IgD-negative memory B cell (primary cell): Measurements from ENCODE around the gene GPR157. TPM values are rescaled to one million over a fixed set of nuclear protein-coding genes. Genes with fewer than 3 reads are reported as not detected.
"Not testable (repeated sequence)": the region's sequence is repeated elsewhere in the genome, so short reads cannot be mapped to it uniquely, and the experiment has no call there.

Experiments
- H3K27ac Mint-ChIP-seq, 3 donors: one replicate each; pipeline ENCODE4 v1.8.0; 2020 to 2022; ENCODE audit warnings: mild to moderate bottlenecking in 3 of 3, mixed read lengths in 3 of 3, moderate library complexity in 1 of 3
- H3K27me3 Mint-ChIP-seq: one replicate; pipeline ENCODE4 v1.8.0; 2021; ENCODE audit warnings: mixed read lengths
- H3K36me3 Mint-ChIP-seq: one replicate; pipeline ENCODE4 v1.8.0; 2020; ENCODE audit warnings: mild to moderate bottlenecking, mixed read lengths
- H3K4me1 Mint-ChIP-seq, 3 donors: one replicate each; pipeline ENCODE4 v1.8.0; 2020 to 2022; ENCODE audit warnings: mixed read lengths in 3 of 3, mild to moderate bottlenecking in 1 of 3
- H3K4me3 Mint-ChIP-seq, 4 donors: one replicate each; pipeline ENCODE4 v1.8.0; 2020 to 2022; ENCODE audit warnings: mild to moderate bottlenecking in 4 of 4, mixed read lengths in 4 of 4, moderate library complexity in 3 of 4
- H3K9me3 Mint-ChIP-seq, 3 donors: one replicate each; pipeline ENCODE4 v1.8.0; 2020 to 2021; ENCODE audit warnings: mixed read lengths in 3 of 3, mild to moderate bottlenecking in 1 of 3
- polyA plus RNA-seq: library from polyadenylated mRNA; unstranded; fragments of 300-500 nt; fragmentation: Illumina TruSeq; gene quantifications from one replicate; pipeline ENCODE4 v1.2.3, GENCODE V29; 2021

Gene GPR157, protein sequence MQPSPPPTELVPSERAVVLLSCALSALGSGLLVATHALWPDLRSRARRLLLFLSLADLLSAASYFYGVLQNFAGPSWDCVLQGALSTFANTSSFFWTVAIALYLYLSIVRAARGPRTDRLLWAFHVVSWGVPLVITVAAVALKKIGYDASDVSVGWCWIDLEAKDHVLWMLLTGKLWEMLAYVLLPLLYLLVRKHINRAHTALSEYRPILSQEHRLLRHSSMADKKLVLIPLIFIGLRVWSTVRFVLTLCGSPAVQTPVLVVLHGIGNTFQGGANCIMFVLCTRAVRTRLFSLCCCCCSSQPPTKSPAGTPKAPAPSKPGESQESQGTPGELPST
- 1.3 TPM for polyA plus RNA-seq

DNA sequence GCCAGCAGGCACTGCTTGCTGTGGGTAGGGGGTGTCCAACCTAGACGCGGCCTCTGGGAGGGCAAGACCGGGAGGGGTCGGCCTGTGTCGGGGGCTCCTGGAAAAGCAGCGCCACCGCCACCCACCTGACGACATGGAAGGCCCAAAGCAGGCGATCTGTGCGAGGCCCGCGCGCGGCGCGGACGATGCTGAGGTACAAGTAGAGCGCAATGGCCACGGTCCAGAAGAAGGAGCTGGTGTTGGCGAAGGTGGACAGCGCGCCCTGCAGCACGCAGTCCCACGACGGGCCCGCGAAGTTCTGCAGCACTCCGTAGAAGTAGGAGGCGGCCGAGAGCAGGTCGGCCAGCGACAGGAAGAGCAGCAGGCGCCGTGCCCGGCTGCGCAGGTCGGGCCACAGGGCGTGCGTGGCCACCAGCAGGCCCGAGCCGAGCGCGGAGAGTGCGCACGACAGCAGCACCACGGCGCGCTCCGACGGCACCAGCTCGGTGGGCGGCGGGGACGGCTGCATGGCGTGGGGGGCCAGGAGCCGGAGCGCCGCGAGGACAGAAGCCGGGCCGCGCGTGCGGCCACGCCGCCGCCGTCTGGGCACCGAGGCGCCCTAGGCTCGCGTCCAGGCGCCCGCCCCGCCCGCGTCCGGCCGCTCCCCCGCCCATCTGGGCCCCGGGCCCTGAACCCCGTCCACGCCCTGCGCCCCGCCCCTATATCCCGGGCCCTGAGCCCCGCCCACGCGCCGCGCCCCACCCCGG, at the start of gene GPR157:
GPR157 (minus strand) TSS at position 583 of the 746 bp plus-strand sequence; CDS start at position 508, 75 bp downstream.
- Mint-ChIP-seq H3K9me3 (no peaks in the 10 kb centered on the region), H3K4me1 (peaks cover 17 to 32% (median 27%) of the 10 kb centered on the region in 3 donors), H3K36me3 (no peaks in the 10 kb centered on the region), H3K27me3 (no peaks in the 10 kb centered on the region), H3K27ac (peak within 1 kb of the TSS; percentile 44 to 92 (median 79)), H3K4me3 (peak within 1 kb of the TSS; percentile 90 to 94 (median 92))

GRCh38 chr1:9174762-9175161, 45.9 kb upstream of the GPR157 start:
- H3K27me3 Mint-ChIP-seq = peaks cover 8% of the 10 kb centered on the region

DNA sequence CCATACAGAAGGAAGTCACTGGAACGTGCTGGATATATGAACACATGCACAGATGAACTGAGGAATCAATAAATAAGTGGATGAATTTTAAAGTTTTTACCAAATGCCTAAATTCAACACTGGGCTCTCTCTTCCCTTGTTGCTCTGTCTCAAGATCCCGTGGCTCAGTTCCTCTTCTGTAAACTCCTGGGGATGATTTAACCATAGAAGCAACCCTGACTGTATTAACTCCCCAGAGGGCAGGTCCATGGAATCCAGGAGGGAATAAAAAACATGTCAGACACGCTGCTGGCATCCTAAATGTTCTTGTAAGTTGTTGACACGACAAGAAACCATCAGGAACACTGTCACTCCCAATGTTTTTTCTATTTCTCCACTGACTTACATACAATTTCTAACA, 45.3 kb upstream of the GPR157 start:
- Mint-ChIP-seq H3K4me3 (no peak overlapping the region), H3K36me3 (peaks cover 1% of the 10 kb centered on the region), H3K4me1 (peaks cover 0 to 6% (median 4%) of the 10 kb centered on the region in 3 donors), H3K27me3 (peaks cover 8% of the 10 kb centered on the region), H3K9me3 (no peaks in the 10 kb centered on the region), H3K27ac (no peak overlapping the region)

More at GRCh38 chr1:9174762-9175161, 45.9 kb upstream of the GPR157 start:
- Mint-ChIP-seq H3K9me3 (no peaks in the 10 kb centered on the region), H3K4me1 (peaks cover 3 to 9% (median 7%) of the 10 kb centered on the region in 3 donors), H3K36me3 (peaks cover 1% of the 10 kb centered on the region), H3K27ac (no peak overlapping the region), H3K4me3 (no peak overlapping the region)

DNA sequence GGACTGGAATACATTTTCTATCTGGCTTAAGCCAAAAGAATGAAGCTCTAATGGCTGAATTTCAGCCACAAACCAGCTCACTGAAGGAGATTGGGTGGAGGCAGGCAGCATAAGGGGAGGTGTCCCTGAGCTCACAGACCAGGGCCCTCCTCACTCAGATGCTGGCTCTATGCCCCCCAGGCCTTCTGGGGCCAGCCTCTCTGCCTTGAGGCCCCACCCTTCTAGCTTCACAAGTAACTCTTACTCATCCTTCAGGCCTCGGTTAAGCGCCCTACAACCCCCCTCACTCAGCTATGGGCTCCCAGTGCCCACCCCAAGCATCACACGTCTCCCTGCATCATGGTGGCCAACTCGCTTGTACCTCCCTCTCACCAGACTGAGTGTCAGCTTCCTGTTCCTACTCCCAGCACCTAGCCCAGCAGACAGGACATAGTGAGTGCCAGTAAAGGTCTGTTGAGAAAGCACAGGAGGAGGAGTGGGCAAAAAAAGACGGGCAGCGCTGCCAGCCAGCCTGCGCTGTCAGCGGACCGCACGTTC, 40.8 kb upstream of the GPR157 start:
- Mint-ChIP-seq H3K9me3 (no peaks in the 10 kb centered on the region), H3K4me3 (peak overlapping the region in 1 of 4 donors; percentile 72), H3K27ac (no peak overlapping the region), H3K36me3 (no peaks in the 10 kb centered on the region), H3K27me3 (peaks cover 2% of the 10 kb centered on the region), H3K4me1 (peaks cover 0 to 5% (median 4%) of the 10 kb centered on the region in 3 donors)

- no peaks in the 10 kb centered on the region for H3K9me3 Mint-ChIP-seq
- no peak overlapping the region for H3K27ac Mint-ChIP-seq
- H3K36me3 Mint-ChIP-seq = no peaks in the 10 kb centered on the region
- H3K27me3 Mint-ChIP-seq = no peaks in the 10 kb centered on the region
- H3K4me1 Mint-ChIP-seq = peaks cover 10 to 20% (median 19%) of the 10 kb centered on the region in 3 donors
- H3K4me3 Mint-ChIP-seq = no peak overlapping the region
Observed at GRCh38 chr1:9167638-9168037, 38.7 kb upstream of the GPR157 start.

GRCh38 chr1:9166289-9167235, 37.7 kb upstream of the GPR157 start:
- H3K9me3 Mint-ChIP-seq = no peaks in the 10 kb centered on the region
- no peak overlapping the region for H3K27ac Mint-ChIP-seq
- no peak overlapping the region for H3K4me3 Mint-ChIP-seq
- H3K4me1 Mint-ChIP-seq = peaks cover 10 to 22% (median 19%) of the 10 kb centered on the region in 3 donors
- H3K36me3 Mint-ChIP-seq = no peaks in the 10 kb centered on the region
- no peaks in the 10 kb centered on the region for H3K27me3 Mint-ChIP-seq

- Mint-ChIP-seq H3K36me3 (no peaks in the 10 kb centered on the region), H3K27ac (peak overlapping the region in 1 of 3 donors; percentile 39), H3K27me3 (no peaks in the 10 kb centered on the region), H3K4me1 (peaks cover 10 to 22% (median 19%) of the 10 kb centered on the region in 3 donors), H3K9me3 (no peaks in the 10 kb centered on the region), H3K4me3 (peak overlapping the region in 1 of 4 donors; percentile 52)
Observed at GRCh38 chr1:9165396-9165795, 36.5 kb upstream of the GPR157 start.

DNA sequence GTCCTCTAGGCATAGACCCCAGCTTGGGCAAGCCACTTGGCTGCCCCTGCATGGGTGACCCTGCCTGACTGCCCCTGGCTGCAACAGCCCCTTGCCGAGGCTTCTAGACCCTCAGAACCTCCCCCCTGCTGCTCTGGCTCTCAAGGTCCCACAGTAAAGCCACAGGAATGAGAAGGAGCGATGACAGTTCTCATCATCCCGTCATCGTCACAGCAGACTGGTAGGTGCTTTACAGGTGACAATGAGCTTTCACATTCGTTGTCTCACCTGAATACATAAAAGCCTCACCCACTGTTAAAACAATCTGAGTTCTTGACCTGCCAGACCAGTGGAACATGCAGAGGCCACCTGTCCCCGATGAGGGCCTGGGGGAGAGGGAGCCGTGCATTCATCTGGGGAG, 36.0 kb upstream of the GPR157 start:
- H3K27ac Mint-ChIP-seq = peak overlapping the region in 1 of 3 donors; percentile 39
- no peaks in the 10 kb centered on the region for H3K9me3 Mint-ChIP-seq
- H3K27me3 Mint-ChIP-seq = no peaks in the 10 kb centered on the region
- no peaks in the 10 kb centered on the region for H3K36me3 Mint-ChIP-seq
- H3K4me3 Mint-ChIP-seq = peak overlapping the region in 1 of 4 donors; percentile 9
- H3K4me1 Mint-ChIP-seq = peaks cover 10 to 22% (median 19%) of the 10 kb centered on the region in 3 donors

GRCh38 chr1:9164532-9164900, 35.6 kb upstream of the GPR157 start:
- H3K27ac Mint-ChIP-seq = peak overlapping the region in 2 of 3 donors; percentile 50 to 95
- H3K4me1 Mint-ChIP-seq = peaks cover 10 to 22% (median 19%) of the 10 kb centered on the region in 3 donors
- H3K4me3 Mint-ChIP-seq = peak overlapping the region in 1 of 4 donors; percentile 9
- no peaks in the 10 kb centered on the region for H3K27me3 Mint-ChIP-seq
- no peaks in the 10 kb centered on the region for H3K36me3 Mint-ChIP-seq
- H3K9me3 Mint-ChIP-seq = no peaks in the 10 kb centered on the region

DNA sequence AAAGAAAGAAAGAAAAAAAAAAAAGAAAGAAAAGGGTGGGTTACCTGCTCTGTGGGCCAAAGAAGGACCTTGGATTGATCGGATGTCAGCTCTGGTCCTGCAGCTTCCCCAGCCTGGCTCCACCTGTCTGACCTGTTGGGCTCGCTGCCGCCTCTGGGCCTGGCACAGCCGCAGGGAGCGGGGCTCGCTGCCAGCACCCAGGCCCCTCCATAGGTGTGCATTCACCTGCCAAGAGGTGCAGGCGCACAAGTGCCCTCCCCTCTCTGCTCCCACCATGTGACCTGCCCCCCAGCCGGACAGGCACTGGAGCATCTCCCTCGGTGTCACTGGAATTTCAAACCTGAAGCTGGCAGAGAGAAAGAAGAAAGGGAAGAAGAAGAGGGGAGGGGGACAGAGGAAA, 33.1 kb upstream of the GPR157 start:
- H3K27me3 Mint-ChIP-seq = peaks cover 2% of the 10 kb centered on the region
- H3K9me3 Mint-ChIP-seq = no peaks in the 10 kb centered on the region
- H3K36me3 Mint-ChIP-seq = peaks cover 1% of the 10 kb centered on the region
- no peak overlapping the region for H3K4me3 Mint-ChIP-seq
- peaks cover 10 to 22% (median 17%) of the 10 kb centered on the region in 3 donors for H3K4me1 Mint-ChIP-seq
- H3K27ac Mint-ChIP-seq = no peak overlapping the region

DNA sequence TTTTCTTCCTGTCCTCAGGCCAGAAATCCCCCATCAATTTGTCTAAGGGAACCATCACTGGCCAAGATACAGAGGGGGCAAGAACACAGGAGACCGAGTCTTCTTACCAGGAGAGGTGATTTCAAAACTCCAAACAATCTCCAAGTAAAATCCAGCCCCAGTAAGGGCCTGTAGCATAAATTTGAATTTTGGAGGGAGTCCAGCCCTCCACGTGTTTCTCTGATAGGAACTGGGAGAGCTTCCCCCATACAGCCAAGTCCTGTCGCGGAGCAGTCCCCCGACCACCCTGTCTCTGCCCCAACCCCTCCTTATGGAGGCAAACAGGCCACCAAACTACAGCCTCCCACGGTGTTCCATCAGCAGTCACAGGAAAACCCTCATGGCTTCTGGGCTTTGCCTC, 32.4 kb upstream of the GPR157 start:
- Mint-ChIP-seq H3K36me3 (peaks cover 1% of the 10 kb centered on the region), H3K9me3 (no peaks in the 10 kb centered on the region), H3K27me3 (peaks cover 2% of the 10 kb centered on the region), H3K27ac (no peak overlapping the region), H3K4me1 (peaks cover 10 to 23% (median 17%) of the 10 kb centered on the region in 3 donors), H3K4me3 (no peak overlapping the region)

GRCh38 chr1:9160079-9160717, 31.3 kb upstream of the GPR157 start:
- Mint-ChIP-seq H3K9me3 (no peaks in the 10 kb centered on the region), H3K4me3 (no peak overlapping the region), H3K27ac (no peak overlapping the region), H3K4me1 (peaks cover 10 to 23% (median 17%) of the 10 kb centered on the region in 3 donors), H3K36me3 (peaks cover 1% of the 10 kb centered on the region), H3K27me3 (peaks cover 2% of the 10 kb centered on the region)

DNA sequence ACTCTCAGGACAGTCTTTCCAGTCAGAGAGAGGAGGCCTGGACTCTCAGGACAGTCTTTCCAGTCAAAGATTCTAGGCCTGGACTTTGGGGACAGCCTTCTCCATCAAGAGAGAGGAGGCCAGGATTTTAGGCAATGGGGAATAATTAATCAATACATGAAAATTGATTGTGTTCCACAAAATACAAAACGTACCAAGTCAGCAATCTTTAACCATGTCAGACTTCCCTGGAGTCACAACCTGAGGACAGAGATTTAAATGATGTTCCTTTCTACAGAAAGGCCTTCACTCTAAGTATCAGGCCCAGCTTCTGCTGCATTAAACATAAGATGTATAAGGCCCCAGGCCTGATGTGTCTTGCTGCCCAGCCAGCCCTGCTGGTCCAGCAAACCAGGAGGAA, 27.0 kb upstream of the GPR157 start:
- Mint-ChIP-seq H3K27ac (no peak overlapping the region), H3K36me3 (peaks cover 2% of the 10 kb centered on the region), H3K27me3 (peaks cover 2% of the 10 kb centered on the region), H3K4me3 (no peak overlapping the region), H3K4me1 (peaks cover 0 to 2% (median 0%) of the 10 kb centered on the region in 3 donors), H3K9me3 (no peaks in the 10 kb centered on the region)

GRCh38 chr1:9155405-9155804, 26.5 kb upstream of the GPR157 start:
- not testable (repeated sequence) for H3K36me3 Mint-ChIP-seq, H3K9me3 Mint-ChIP-seq, H3K4me1 Mint-ChIP-seq, H3K27me3 Mint-ChIP-seq, H3K4me3 Mint-ChIP-seq, H3K27ac Mint-ChIP-seq
